ENCODE results near the gene NFATC2.

Gene NFATC2

GRCh38 chr20:51374961-51375360, 167.6 kb downstream of the NFATC2 start:
- FAIRE-seq (no peak), DNase-seq (ENCODE audit: extremely low spot score, insufficient read length, low read depth) (no peak)

- DNase-seq (ENCODE audit: extremely low spot score, insufficient read length, low read depth), result no peak
- FAIRE-seq, result no peak
These were observed 168.1 kb downstream of the NFATC2 start for GRCh38 chr20:51374456-51374830.

GRCh38 chr20:51373713-51374455, 168.6 kb downstream of the NFATC2 start:
- DNase-seq (ENCODE audit: extremely low spot score, insufficient read length, low read depth), result no peak
- no peak for FAIRE-seq

GRCh38 chr20:51372966-51373365, 169.6 kb downstream of the NFATC2 start:
- FAIRE-seq (no peak), DNase-seq (ENCODE audit: extremely low spot score, insufficient read length, low read depth) (no peak)

- peak; percentile 70 for FAIRE-seq
These were observed 170.2 kb downstream of the NFATC2 start for GRCh38 chr20:51372176-51372803.

GRCh38 chr20:51371720-51372119, 170.8 kb downstream of the NFATC2 start:
- no peak for DNase-seq (ENCODE audit: extremely low spot score, insufficient read length, low read depth)
- no peak for FAIRE-seq

More at GRCh38 chr20:51372176-51372803, 170.2 kb downstream of the NFATC2 start:
- peak; percentile 63 for DNase-seq (ENCODE audit: extremely low spot score, insufficient read length, low read depth)

- no peak for DNase-seq (ENCODE audit: extremely low spot score, insufficient read length, low read depth)
- FAIRE-seq, result no peak
These were observed 173.0 kb downstream of the NFATC2 start for GRCh38 chr20:51369503-51369902.

GRCh38 chr20:51368461-51369211, 173.9 kb downstream of the NFATC2 start:
- FAIRE-seq, result no peak
- DNase-seq (ENCODE audit: extremely low spot score, insufficient read length, low read depth), result no peak

GRCh38 chr20:51366155-51366886, 176.2 kb downstream of the NFATC2 start:
- FAIRE-seq (no peak), DNase-seq (ENCODE audit: extremely low spot score, insufficient read length, low read depth) (no peak)

- FAIRE-seq (no peak), DNase-seq (ENCODE audit: extremely low spot score, insufficient read length, low read depth) (no peak)
These were observed 176.8 kb downstream of the NFATC2 start for GRCh38 chr20:51365670-51366069.

GRCh38 chr20:51363813-51364212, 178.7 kb downstream of the NFATC2 start:
- no peak for DNase-seq (ENCODE audit: extremely low spot score, insufficient read length, low read depth)
- FAIRE-seq, result no peak

- FAIRE-seq, result no peak
- no peak for DNase-seq (ENCODE audit: extremely low spot score, insufficient read length, low read depth)
These were observed 179.1 kb downstream of the NFATC2 start for GRCh38 chr20:51363378-51363777.

- DNase-seq (ENCODE audit: extremely low spot score, insufficient read length, low read depth), result no peak
- FAIRE-seq, result no peak
These were observed 180.3 kb downstream of the NFATC2 start for GRCh38 chr20:51362254-51362653.

GRCh38 chr20:51361258-51361657, 181.3 kb downstream of the NFATC2 start:
- DNase-seq (ENCODE audit: extremely low spot score, insufficient read length, low read depth) (no peak), FAIRE-seq (no peak)

- DNase-seq (ENCODE audit: extremely low spot score, insufficient read length, low read depth) (no peak), FAIRE-seq (no peak)
These were observed 181.9 kb downstream of the NFATC2 start for GRCh38 chr20:51360451-51361201.

GRCh38 chr20:51359947-51360346, 182.6 kb downstream of the NFATC2 start:
- no peak for FAIRE-seq
- DNase-seq (ENCODE audit: extremely low spot score, insufficient read length, low read depth), result no peak

- DNase-seq (ENCODE audit: extremely low spot score, insufficient read length, low read depth), result no peak
- FAIRE-seq, result no peak
These were observed 183.1 kb downstream of the NFATC2 start for GRCh38 chr20:51359401-51359800.

GRCh38 chr20:51358032-51358724, 184.3 kb downstream of the NFATC2 start:
- FAIRE-seq (no peak), DNase-seq (ENCODE audit: extremely low spot score, insufficient read length, low read depth) (no peak)

GRCh38 chr20:51357543-51357942, 185.0 kb downstream of the NFATC2 start:
- DNase-seq (ENCODE audit: extremely low spot score, insufficient read length, low read depth) (no peak), FAIRE-seq (no peak)
